Stomach smooth muscle (tissue), 2 donors: Measurements from ENCODE around the gene CHERP.

ENCODE experiments used
- H3K27ac ChIP-seq: one replicate; pipeline ENCODE4 v1.7.0; 2013; ENCODE audit warnings: mild to moderate bottlenecking, low read length, inconsistent platforms
- H3K27me3 ChIP-seq, 2 donors: one replicate each; pipeline ENCODE4 v1.7.0; 2013; ENCODE audit warnings: low read length in 2 of 2; ENCODE audit not compliant: insufficient read depth in 2 of 2, control insufficient read depth in 1 of 2
- H3K36me3 ChIP-seq, 2 donors: one replicate each; pipeline ENCODE4 v1.7.0; 2013; ENCODE audit warnings: low read length in 2 of 2; ENCODE audit not compliant: control insufficient read depth in 2 of 2, insufficient read depth in 2 of 2
- H3K4me1 ChIP-seq: one replicate; pipeline ENCODE4 v1.7.0; 2013; ENCODE audit warnings: low read length; ENCODE audit not compliant: control insufficient read depth, insufficient read depth
- H3K4me3 ChIP-seq, 2 donors: one replicate each; pipeline ENCODE4 v1.7.0; 2013; ENCODE audit warnings: low read length in 2 of 2
- H3K9ac ChIP-seq, 2 donors: one replicate each; pipeline ENCODE4 v1.7.0; 2013; ENCODE audit warnings: low read length in 2 of 2, mild to moderate bottlenecking in 1 of 2
- H3K9me3 ChIP-seq, 2 donors: one replicate each; pipeline ENCODE4 v1.7.0; 2013; ENCODE audit warnings: low read length in 2 of 2; ENCODE audit not compliant: control insufficient read depth in 2 of 2
- donor health status: healthy.
- donor health status: Pancreatic carcinoma.

Gene CHERP

GRCh38 chr19:16585094-16585801 is 43.0 kb upstream of the CHERP start:
- no peak overlapping the region for H3K4me3 ChIP-seq
- H3K4me1 ChIP-seq, result peaks cover 69% of the 10 kb centered on the region
- H3K36me3 ChIP-seq, result no peaks in the 10 kb centered on the region
- H3K9me3 ChIP-seq, result no peaks in the 10 kb centered on the region
- H3K9ac ChIP-seq, result peak overlapping the region in 1 of 2 donors; percentile 44
- no peaks in the 10 kb centered on the region for H3K27me3 ChIP-seq
- no peak overlapping the region for H3K27ac ChIP-seq

- H3K4me3 ChIP-seq, result peak overlapping the region; percentile 31 to 58
- H3K4me1 ChIP-seq, result peaks cover 64% of the 10 kb centered on the region
- H3K9me3 ChIP-seq, result no peaks in the 10 kb centered on the region
- H3K27ac ChIP-seq, result peak overlapping the region; percentile 31
- H3K27me3 ChIP-seq, result no peaks in the 10 kb centered on the region
- H3K36me3 ChIP-seq, result peaks cover 0 to 4% of the 10 kb centered on the region in 2 donors
- H3K9ac ChIP-seq, result peak overlapping the region; percentile 6 to 44
These were observed 42.2 kb upstream of the CHERP start for GRCh38 chr19:16584248-16585093.

- Histone ChIP-seq H3K9ac (no peak overlapping the region), H3K27me3 (no peaks in the 10 kb centered on the region), H3K36me3 (peaks cover 6 to 11% of the 10 kb centered on the region in 2 donors), H3K4me1 (peaks cover 51% of the 10 kb centered on the region), H3K27ac (no peak overlapping the region), H3K4me3 (no peak overlapping the region), H3K9me3 (no peaks in the 10 kb centered on the region)
These were observed 40.4 kb upstream of the CHERP start for GRCh38 chr19:16582486-16583261.

GRCh38 chr19:16581971-16582343 is 39.7 kb upstream of the CHERP start:
- Histone ChIP-seq H3K4me3 (no peak overlapping the region), H3K27me3 (no peaks in the 10 kb centered on the region), H3K27ac (no peak overlapping the region), H3K4me1 (peaks cover 43% of the 10 kb centered on the region), H3K36me3 (peaks cover 7 to 11% of the 10 kb centered on the region in 2 donors), H3K9me3 (no peaks in the 10 kb centered on the region), H3K9ac (no peak overlapping the region)

GRCh38 chr19:16581145-16581970 is 39.1 kb upstream of the CHERP start:
- Histone ChIP-seq H3K27me3 (no peaks in the 10 kb centered on the region), H3K9ac (no peak overlapping the region), H3K9me3 (no peaks in the 10 kb centered on the region), H3K36me3 (peaks cover 11 to 12% of the 10 kb centered on the region in 2 donors), H3K27ac (no peak overlapping the region), H3K4me3 (no peak overlapping the region), H3K4me1 (peaks cover 41% of the 10 kb centered on the region)

GRCh38 chr19:16579381-16579780 is 37.1 kb upstream of the CHERP start:
- H3K27me3 ChIP-seq, result no peaks in the 10 kb centered on the region
- no peak overlapping the region for H3K4me3 ChIP-seq
- no peak overlapping the region for H3K9ac ChIP-seq
- peaks cover 18 to 21% of the 10 kb centered on the region in 2 donors for H3K36me3 ChIP-seq
- no peak overlapping the region for H3K27ac ChIP-seq
- H3K9me3 ChIP-seq, result no peaks in the 10 kb centered on the region
- peaks cover 31% of the 10 kb centered on the region for H3K4me1 ChIP-seq

GRCh38 chr19:16577531-16577985 is 35.3 kb upstream of the CHERP start:
- Histone ChIP-seq H3K27me3 (no peaks in the 10 kb centered on the region), H3K9me3 (no peaks in the 10 kb centered on the region), H3K4me3 (no peak overlapping the region), H3K36me3 (peaks cover 18 to 24% of the 10 kb centered on the region in 2 donors), H3K4me1 (peaks cover 32% of the 10 kb centered on the region), H3K9ac (no peak overlapping the region), H3K27ac (no peak overlapping the region)

- H3K9me3 ChIP-seq, result no peaks in the 10 kb centered on the region
- H3K9ac ChIP-seq, result no peak overlapping the region
- peaks cover 26% of the 10 kb centered on the region for H3K4me1 ChIP-seq
- peaks cover 18 to 24% of the 10 kb centered on the region in 2 donors for H3K36me3 ChIP-seq
- no peak overlapping the region for H3K4me3 ChIP-seq
- no peaks in the 10 kb centered on the region for H3K27me3 ChIP-seq
- no peak overlapping the region for H3K27ac ChIP-seq
These were observed 34.7 kb upstream of the CHERP start for GRCh38 chr19:16576690-16577530.

- Histone ChIP-seq H3K4me1 (peaks cover 32% of the 10 kb centered on the region), H3K27ac (no peak overlapping the region), H3K9me3 (no peaks in the 10 kb centered on the region), H3K9ac (no peak overlapping the region), H3K36me3 (peaks cover 18 to 24% of the 10 kb centered on the region in 2 donors), H3K27me3 (no peaks in the 10 kb centered on the region), H3K4me3 (no peak overlapping the region)
These were observed 33.8 kb upstream of the CHERP start for GRCh38 chr19:16575861-16576689.
